H1 (cell line): ENCODE data around the gene PCDH7. TPM values are rescaled to one million over a fixed set of nuclear protein-coding genes. Genes with fewer than 3 reads are reported as not detected.

ENCODE experiments used
- CTCF ChIA-PET: fragments of 300-600 bp; sonication (Branson Sonifier 250); formaldehyde crosslinking; loops from one replicate; lab custom pipeline; 2021; ENCODE audit not compliant: partially characterized antibody; lab: Charles Lee
- POLR2A ChIA-PET: fragments of 300-600 bp; sonication (Branson Sonifier 250); formaldehyde crosslinking; loops from one replicate; lab custom pipeline; 2021; ENCODE audit warnings: inconsistent platforms; ENCODE audit not compliant: partially characterized antibody; lab: Charles Lee
- DNase-seq, 2 experiments: peaks; one replicate each; pipeline versions ENCODE4 v3.0.0 to v3.0.0-alpha.2; 2010 to 2022; ENCODE audit warnings: low spot score in 2 of 2, low read depth in 1 of 2, mixed read lengths in 1 of 2
- FAIRE-seq: peaks from 2 replicates; lab custom pipeline; 2011; peaks lifted over from hg19 to GRCh38; lab: Jason Lieb, UNC
- H2AFZ ChIP-seq: 2 replicates; pipeline ENCODE4 v1.8.1; 2012; ENCODE audit warnings: low read length, inconsistent platforms
- H2AK5ac ChIP-seq: 2 replicates; pipeline ENCODE4 v1.6.1; 2013; ENCODE audit warnings: low read depth, low read length
- H2BK120ac ChIP-seq: replicated peaks from 2 replicates; pipeline ENCODE3; 2013; ENCODE audit warnings: low read depth, low read length, inconsistent platforms
- H2BK12ac ChIP-seq: 2 replicates; pipeline ENCODE4 v1.6.1; 2013; ENCODE audit warnings: low read depth, low read length
- H2BK15ac ChIP-seq: 2 replicates; pipeline ENCODE4 v1.6.1; 2013; ENCODE audit warnings: low read length
- H2BK20ac ChIP-seq: 2 replicates; pipeline ENCODE4 v1.6.1; 2013; ENCODE audit warnings: low read length
- H2BK5ac ChIP-seq: 2 replicates; pipeline ENCODE4 v1.6.1; 2013; ENCODE audit warnings: low read depth, low read length
- H3K14ac ChIP-seq: 2 replicates; pipeline ENCODE4 v1.6.1; 2013; ENCODE audit warnings: inconsistent platforms; ENCODE audit not compliant: insufficient read length
- H3K18ac ChIP-seq: 2 replicates; pipeline ENCODE4 v1.6.1; 2013; ENCODE audit warnings: low read length; ENCODE audit errors: extremely low read depth
- H3K23ac ChIP-seq: 2 replicates; pipeline ENCODE4 v1.6.1; 2013; ENCODE audit warnings: inconsistent platforms; ENCODE audit not compliant: insufficient read length
- H3K23me2 ChIP-seq: 2 replicates; pipeline ENCODE4 v1.6.1; 2013; ENCODE audit warnings: low read depth, low read length
- H3K27ac ChIP-seq: 2 replicates; pipeline ENCODE4 v1.6.1; 2011; ENCODE audit warnings: low read depth, low read length, inconsistent platforms
- H3K27me3 ChIP-seq, 4 experiments: replicated peaks in 1 of 4; 1 replicate in 1 of 4; 2 replicates in 3 of 4; pipeline versions ENCODE4 v1.6.1 to v1.8.1; 2011 to 2013; ENCODE audit warnings: low read length in 3 of 4, mild to moderate bottlenecking in 3 of 4, inconsistent platforms in 2 of 4, mixed read lengths in 2 of 4, moderate library complexity in 1 of 4; ENCODE audit not compliant: control insufficient read depth in 3 of 4, insufficient read depth in 3 of 4; ENCODE audit errors: extremely low read depth in 1 of 4
- H3K36me3 ChIP-seq, 4 experiments: 2 replicates each; pipeline versions ENCODE4 v1.6.1 to v1.8.1; 2011 to 2013; ENCODE audit warnings: mild to moderate bottlenecking in 4 of 4, low read length in 3 of 4, moderate library complexity in 2 of 4, control low read depth in 1 of 4, inconsistent platforms in 1 of 4; ENCODE audit not compliant: insufficient read depth in 4 of 4, control insufficient read depth in 2 of 4
- H3K4ac ChIP-seq: replicated peaks from 2 replicates; pipeline ENCODE3; 2013; ENCODE audit warnings: low read length, low read depth, mixed read lengths, inconsistent platforms; ENCODE audit not compliant: insufficient read length
- H3K4me1 ChIP-seq, 4 experiments: replicated peaks in 1 of 4; 1 replicate in 1 of 4; 2 replicates in 3 of 4; pipeline versions ENCODE4 v1.6.1 to v1.8.1; 2011 to 2013; ENCODE audit warnings: low read length in 3 of 4, inconsistent platforms in 2 of 4, mixed read lengths in 1 of 4; ENCODE audit not compliant: insufficient read depth in 4 of 4, control insufficient read depth in 3 of 4
- H3K4me2 ChIP-seq, 2 experiments: 2 replicates each; pipeline versions ENCODE4 v1.6.1 to v1.8.1; 2011 to 2013; ENCODE audit warnings: low read depth in 2 of 2, low read length in 2 of 2, control low read depth in 1 of 2, inconsistent platforms in 1 of 2, mild to moderate bottlenecking in 1 of 2; ENCODE audit not compliant: insufficient read depth in 1 of 2
- H3K4me3 ChIP-seq, 4 experiments: fragments of 200-600, 300-600 bp in 1 of 4; sonication (generic), shearing (Covaris generic), sonication (Bioruptor Twin) in 1 of 4; 2 replicates each; pipeline versions ENCODE4 v1.5.1 to v1.8.1; 2011 to 2016; ENCODE audit warnings: low read length in 4 of 4, low read depth in 3 of 4, control low read depth in 2 of 4, inconsistent platforms in 2 of 4, mild to moderate bottlenecking in 2 of 4, mixed read lengths in 1 of 4, moderate library complexity in 1 of 4; ENCODE audit not compliant: insufficient read depth in 2 of 4; ENCODE audit errors: extremely low read depth in 1 of 4
- H3K56ac ChIP-seq: replicated peaks from 2 replicates; pipeline ENCODE3; 2013; ENCODE audit warnings: low read depth, mild to moderate bottlenecking, mixed read lengths, low read length, inconsistent platforms; ENCODE audit not compliant: insufficient read length
- H3K79me1 ChIP-seq: 2 replicates; pipeline ENCODE4 v1.6.1; 2013; ENCODE audit warnings: low read depth, low read length, control low read depth
- H3K79me2 ChIP-seq, 2 experiments: 2 replicates each; pipeline versions ENCODE4 v1.6.1 to v1.8.1; 2012 to 2013; ENCODE audit warnings: low read length in 2 of 2, mild to moderate bottlenecking in 2 of 2, inconsistent platforms in 1 of 2; ENCODE audit not compliant: insufficient read depth in 2 of 2, control insufficient read depth in 1 of 2
- H3K9ac ChIP-seq, 4 experiments: replicated peaks in 1 of 4; 1 replicate in 1 of 4; 2 replicates in 3 of 4; pipeline versions ENCODE4 v1.6.1 to v1.8.1; 2011 to 2013; ENCODE audit warnings: low read depth in 3 of 4, low read length in 3 of 4, control low read depth in 2 of 4, mild to moderate bottlenecking in 2 of 4, moderate library complexity in 2 of 4, inconsistent platforms in 1 of 4; ENCODE audit errors: extremely low read depth in 1 of 4
- H3K9me3 ChIP-seq, 2 experiments: 2 replicates each; pipeline versions ENCODE4 v1.6.1 to v1.8.1; 2012 to 2013; ENCODE audit warnings: mild to moderate bottlenecking in 2 of 2, moderate library complexity in 2 of 2, control low read depth in 1 of 2, inconsistent platforms in 1 of 2, low read depth in 1 of 2, low read length in 1 of 2, mixed read lengths in 1 of 2; ENCODE audit not compliant: insufficient read depth in 2 of 2
- H4K20me1 ChIP-seq, 2 experiments: replicated peaks in 1 of 2; 2 replicates each; pipeline versions ENCODE3 to v1.8.1; 2011 to 2013; ENCODE audit warnings: inconsistent platforms in 2 of 2, low read length in 2 of 2, mild to moderate bottlenecking in 1 of 2; ENCODE audit not compliant: insufficient read depth in 2 of 2, control insufficient read depth in 1 of 2
- H4K5ac ChIP-seq: 2 replicates; pipeline ENCODE4 v1.6.1; 2013; ENCODE audit warnings: low read length, low read depth, mixed read lengths, inconsistent platforms; ENCODE audit not compliant: insufficient read length
- H4K8ac ChIP-seq: 2 replicates; pipeline ENCODE4 v1.8.0; 2013; ENCODE audit warnings: mild to moderate bottlenecking, moderate library complexity, low read length, inconsistent platforms; ENCODE audit not compliant: insufficient read depth; ENCODE audit errors: extremely low read depth
- H4K91ac ChIP-seq: replicated peaks from 2 replicates; pipeline ENCODE3; 2013; ENCODE audit warnings: low read length, mixed read lengths, inconsistent platforms; ENCODE audit not compliant: insufficient read length
- EZH2 ChIP-seq: fragments of 200-600 bp; sonication (generic); IDR thresholded peaks from 2 replicates; pipeline ENCODE4 v1.7.1; 2012; ENCODE audit warnings: low read depth, mild to moderate bottlenecking, moderate library complexity, low read length, inconsistent platforms; ENCODE audit not compliant: severe bottlenecking
- KDM4A ChIP-seq: IDR thresholded peaks from one replicate; pipeline ENCODE4 v1.7.1; 2012; ENCODE audit warnings: low read depth, mild to moderate bottlenecking, moderate library complexity, low read length, inconsistent platforms; ENCODE audit not compliant: severe bottlenecking
- SP2 ChIP-seq: IDR thresholded peaks from 2 replicates; pipeline ENCODE4 v1.6.1; 2012; ENCODE audit warnings: mild to moderate bottlenecking, low read length, inconsistent platforms
- ZNF274 ChIP-seq: IDR thresholded peaks from 2 replicates; pipeline ENCODE4 v1.7.0; 2012; ENCODE audit warnings: low read length, borderline replicate concordance; ENCODE audit errors: extremely low read depth
- WGBS, 2 experiments: shearing (Covaris generic) in 1 of 2; methylation state at CpG; one replicate each; pipeline versions ENCODE4 v1.1.6 to v1.1.7; 2013 to 2015; ENCODE audit warnings: low lambda C conversion rate in 2 of 2, mixed read lengths in 2 of 2, inconsistent platforms in 1 of 2, low coverage in 1 of 2, missing lambda C conversion rate in 1 of 2; ENCODE audit not compliant: insufficient replicate concordance in 2 of 2, insufficient coverage in 1 of 2, insufficient read length in 1 of 2; ENCODE audit errors: extremely low coverage in 1 of 2, missing lambda C conversion rate in 1 of 2; 5-methylcytosine and 5-hydroxymethylcytosine counted together
- polyA plus RNA-seq, 7 experiments: library from polyadenylated mRNA; depleted of rRNA in 3 of 7; stranded (reverse) in 5 of 7; unstranded in 2 of 7; fragments of >200 nt in 5 of 7; fragments of 200-250 nt in 2 of 7; gene quantifications; 1 replicate in 5 of 7; 2 replicates in 1 of 7; 4 replicates in 1 of 7; pipeline versions ENCODE4 v1.2.1 to v1.2.3, GENCODE V29; 2011 to 2013; ENCODE audit warnings: missing spikeins in 2 of 7, mixed read lengths in 2 of 7
- total RNA-seq: library from RNA; stranded (reverse); fragmentation: NEBNext Ultra II Directional; extraction: Animal tissue kit (Norgen Biotek cat#: 25700); gene quantifications from 2 replicates; pipeline ENCODE4 v1.2.1, GENCODE V29; 2021

PCDH7 gene
- total and polyA plus RNA-seq, 2 of the 8 experiments (the other 6 are each of a cell fraction or from before 2014, with no cell fraction given) = 3.1 to 6.1 TPM

- Histone ChIP-seq H3K56ac (no peak overlapping the region), H3K4me3 (no peak overlapping the region), H3K9ac (no peak overlapping the region), H3K27ac (no peak overlapping the region), H3K27me3 (peaks cover 3 to 10% (median 7%) of the 10 kb centered on the region in 4 experiments), H4K20me1 (peaks cover 0 to 4% of the 10 kb centered on the region in 2 experiments), H2AK5ac (no peak overlapping the region), H2BK20ac (no peak overlapping the region), H3K4ac (no peak overlapping the region), H3K9me3 (no peaks in the 10 kb centered on the region), H4K8ac (no peak overlapping the region), H2AFZ (no peak overlapping the region), H2BK5ac (no peak overlapping the region), H2BK12ac (no peak overlapping the region), H3K23ac (no peak overlapping the region), H3K36me3 (peaks cover 0 to 3% (median 0%) of the 10 kb centered on the region in 4 experiments; a peak in 1 of 8 replicates), H3K4me2 (no peak overlapping the region), H4K91ac (no peak overlapping the region), H3K79me1 (peaks cover 2% of the 10 kb centered on the region; the same call in 1 of the 2 replicates), H3K23me2 (no peaks in the 10 kb centered on the region), H4K5ac (no peak overlapping the region), H3K14ac (no peak overlapping the region), H2BK15ac (no peak overlapping the region), H3K79me2 (no peaks in the 10 kb centered on the region; a peak in 1 of 4 replicates), H2BK120ac (no peak overlapping the region), H3K4me1 (peaks cover 0 to 4% (median 2%) of the 10 kb centered on the region in 4 experiments; a peak in 1 of 7 replicates), H3K18ac (no peak overlapping the region)
- ChIA-PET CTCF (no interaction called here), POLR2A (no interaction called here)
- 93% methylated on average over 2 of the region's 2 CpGs; no CpG with 5 or more reads in 1 of the 2 experiments for WGBS, 2 experiments
- DNase-seq = no peak
- FAIRE-seq = no peak
- TF ChIP-seq EZH2 = no peak
- TF ChIP-seq ZNF274 = no peak
- no peak for TF ChIP-seq SP2
- no peak for TF ChIP-seq KDM4A
These were observed 8.1 kb downstream of the PCDH7 start for GRCh38 chr4:30728311-30728710.
